Fibroblast of mammary gland (primary cell): ENCODE results near the gene CNKSR2.

ENCODE experiments used
- DNase-seq: peaks from one replicate; pipeline ENCODE4 v3.0.0-alpha.2; 2010; ENCODE audit warnings: low read depth
- H3K4me3 ChIP-seq: 2 replicates; pipeline ENCODE4 v1.5.1; 2011; ENCODE audit warnings: low read depth, mild to moderate bottlenecking, low read length, moderate library complexity; ENCODE audit not compliant: control insufficient read depth
- CTCF ChIP-seq: conservative IDR thresholded peaks from 2 replicates; pipeline ENCODE4 v1.5.1; 2011; ENCODE audit warnings: low read depth, low read length, inconsistent platforms; ENCODE audit not compliant: control insufficient read depth, insufficient read depth

Gene CNKSR2

GRCh38 chrX:21394792-21395191, 20.6 kb downstream of the CNKSR2 start:
- no peak for TF ChIP-seq CTCF
- H3K4me3 ChIP-seq, result no peak overlapping the region
- no peak for DNase-seq

- no peak overlapping the region for H3K4me3 ChIP-seq
- no peak for TF ChIP-seq CTCF
- DNase-seq, result peak; percentile 11
Observed at GRCh38 chrX:21398426-21398825, 24.2 kb downstream of the CNKSR2 start.

GRCh38 chrX:21400408-21401121, 26.3 kb downstream of the CNKSR2 start:
- no peak for TF ChIP-seq CTCF
- no peak for DNase-seq
- no peak overlapping the region for H3K4me3 ChIP-seq

GRCh38 chrX:21408307-21408706, 34.1 kb downstream of the CNKSR2 start:
- no peak overlapping the region for H3K4me3 ChIP-seq
- no peak for DNase-seq
- no peak for TF ChIP-seq CTCF

- TF ChIP-seq CTCF, result no peak
- DNase-seq, result no peak
- no peak overlapping the region for H3K4me3 ChIP-seq
Observed at GRCh38 chrX:21408788-21409187, 34.6 kb downstream of the CNKSR2 start.

DNA sequence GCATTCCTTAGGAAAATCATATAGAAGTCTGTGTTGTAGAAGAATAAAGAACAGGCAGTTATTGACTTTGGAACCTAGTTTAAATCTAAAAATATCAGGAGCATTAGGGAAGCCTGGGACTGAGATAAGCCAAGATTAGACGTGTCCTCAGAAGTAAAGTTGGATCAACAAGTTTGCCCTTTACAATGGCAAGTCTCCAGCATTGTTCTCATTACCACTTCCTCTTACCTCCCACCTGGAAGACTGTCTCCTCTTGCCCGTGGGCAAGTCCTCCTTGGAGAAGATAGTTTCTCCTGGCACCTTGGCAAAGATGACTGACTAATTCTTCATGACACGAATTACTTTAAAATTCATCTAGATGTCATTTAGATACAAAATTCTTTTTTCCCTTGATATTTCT, 37.8 kb downstream of the CNKSR2 start:
- no peak overlapping the region for H3K4me3 ChIP-seq
- TF ChIP-seq CTCF, result no peak
- DNase-seq, result no peak

- DNase-seq, result peak; percentile 25
- no peak for TF ChIP-seq CTCF
- H3K4me3 ChIP-seq, result no peak overlapping the region
Observed at GRCh38 chrX:21412883-21413282, 38.7 kb downstream of the CNKSR2 start.
